Adrenal gland (tissue), 5 donors: ENCODE results near the gene HOXC9.

Source experiments
- POLR2A ChIP-seq, 2 donors: fragments of 450-650 bp; IDR thresholded peaks; one replicate each; pipeline ENCODE4 v1.6.1; 2017; ENCODE audit warnings: antibody characterized with exemption in 2 of 2, mild to moderate bottlenecking in 2 of 2, moderate library complexity in 1 of 2
- TF ChIP-seq, protein P1 (sequence below), 6 experiments: fragments of 450-650 bp in 4 of 6; fragments of 200-600 bp in 2 of 6; sonication (generic) in 1 of 6; IDR thresholded peaks; 1 replicate in 5 of 6; 2 replicates in 1 of 6; pipeline versions ENCODE4 v1.5.1 to v1.8.0; 2016 to 2021; ENCODE audit warnings: antibody characterized with exemption in 6 of 6, mild to moderate bottlenecking in 2 of 6, moderate library complexity in 1 of 6
- donor health status: DM: no; HTN: no; CAD: no.

GRCh38 chr12:53975479-53976152 lies 24.3 kb upstream of the HOXC9 start:
- TF ChIP-seq, protein P1, sequence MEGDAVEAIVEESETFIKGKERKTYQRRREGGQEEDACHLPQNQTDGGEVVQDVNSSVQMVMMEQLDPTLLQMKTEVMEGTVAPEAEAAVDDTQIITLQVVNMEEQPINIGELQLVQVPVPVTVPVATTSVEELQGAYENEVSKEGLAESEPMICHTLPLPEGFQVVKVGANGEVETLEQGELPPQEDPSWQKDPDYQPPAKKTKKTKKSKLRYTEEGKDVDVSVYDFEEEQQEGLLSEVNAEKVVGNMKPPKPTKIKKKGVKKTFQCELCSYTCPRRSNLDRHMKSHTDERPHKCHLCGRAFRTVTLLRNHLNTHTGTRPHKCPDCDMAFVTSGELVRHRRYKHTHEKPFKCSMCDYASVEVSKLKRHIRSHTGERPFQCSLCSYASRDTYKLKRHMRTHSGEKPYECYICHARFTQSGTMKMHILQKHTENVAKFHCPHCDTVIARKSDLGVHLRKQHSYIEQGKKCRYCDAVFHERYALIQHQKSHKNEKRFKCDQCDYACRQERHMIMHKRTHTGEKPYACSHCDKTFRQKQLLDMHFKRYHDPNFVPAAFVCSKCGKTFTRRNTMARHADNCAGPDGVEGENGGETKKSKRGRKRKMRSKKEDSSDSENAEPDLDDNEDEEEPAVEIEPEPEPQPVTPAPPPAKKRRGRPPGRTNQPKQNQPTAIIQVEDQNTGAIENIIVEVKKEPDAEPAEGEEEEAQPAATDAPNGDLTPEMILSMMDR (IDR thresholded peaks at IDR 0.05) = no peak
- no peak for TF ChIP-seq POLR2A (IDR thresholded peaks at IDR 0.05)
